PC-9 (cell line): ENCODE data around the gene ALX4. TPM values are rescaled to one million over a fixed set of nuclear protein-coding genes. Genes with fewer than 3 reads are reported as not detected.

Source experiments
- BruUV-seq: library from RNA; stranded (reverse); fragments of 400-500 nt; replicated peaks from 2 replicates; lab custom pipeline; 2021; lab: Mats Ljungman, UMichigan
- CTCF ChIA-PET: fragments of 300-600 bp; sonication (Branson Sonifier 250); formaldehyde crosslinking; loops from one replicate; lab custom pipeline; 2022; ENCODE audit warnings: antibody characterized with exemption; lab: Charles Lee
- POLR2A ChIA-PET: fragments of 300-600 bp; sonication (Branson Sonifier 250); formaldehyde crosslinking; loops from one replicate; lab custom pipeline; 2022; ENCODE audit warnings: antibody characterized with exemption; ENCODE audit not compliant: unreplicated experiment; lab: Charles Lee
- DNase-seq, 2 experiments: peaks; one replicate each; pipeline versions ENCODE4 v3.0.0 to v3.0.0-alpha.2; 2015 to 2022; ENCODE audit warnings: mixed read lengths in 1 of 2
- H2AFZ ChIP-seq: fragments of 200-600 bp; sonication (generic); 2 replicates; pipeline ENCODE4 v1.8.1; 2017; ENCODE audit warnings: antibody characterized with exemption
- H3F3A ChIP-seq: fragments of 200-600 bp; sonication (generic); 2 replicates; pipeline ENCODE4 v1.8.1; 2017; ENCODE audit warnings: antibody characterized with exemption, mild to moderate bottlenecking, low read depth; ENCODE audit not compliant: insufficient read depth
- H3K27ac ChIP-seq: fragments of 200-600 bp; sonication (generic); 2 replicates; pipeline ENCODE4 v1.6.1; 2016; ENCODE audit warnings: mixed run types
- H3K27me3 ChIP-seq: fragments of 200-600 bp; sonication (generic); 2 replicates; pipeline ENCODE4 v1.6.1; 2016; ENCODE audit warnings: low read depth, mixed run types; ENCODE audit not compliant: insufficient read depth
- H3K36me3 ChIP-seq: fragments of 200-600 bp; sonication (generic); 2 replicates; pipeline ENCODE4 v1.6.1; 2016; ENCODE audit warnings: low read depth, mixed run types
- H3K4me1 ChIP-seq: fragments of 200-600 bp; sonication (generic); replicated peaks from 2 replicates; pipeline ENCODE4 v1.6.1; 2016; ENCODE audit warnings: mixed run types; ENCODE audit not compliant: insufficient read depth
- H3K4me2 ChIP-seq: fragments of 200-600 bp; sonication (generic); 2 replicates; pipeline ENCODE4 v1.6.1; 2017; ENCODE audit warnings: mixed run types
- H3K4me3 ChIP-seq: fragments of 200-600 bp; sonication (generic); 2 replicates; pipeline ENCODE4 v1.6.1; 2016; ENCODE audit warnings: mixed run types
- H3K79me2 ChIP-seq: fragments of 200-600 bp; sonication (generic); 2 replicates; pipeline ENCODE4 v1.6.1; 2017; ENCODE audit warnings: low read depth, mixed run types
- H3K9me2 ChIP-seq: fragments of 200-600 bp; sonication (generic); 2 replicates; pipeline ENCODE4 v1.8.1; 2017; ENCODE audit warnings: mild to moderate bottlenecking; ENCODE audit not compliant: insufficient read depth
- H3K9me3 ChIP-seq: fragments of 200-600 bp; sonication (generic); 2 replicates; pipeline ENCODE4 v1.8.1; 2016; ENCODE audit warnings: low read depth; ENCODE audit not compliant: insufficient read depth
- H4K20me1 ChIP-seq: fragments of 200-600 bp; sonication (generic); 2 replicates; pipeline ENCODE4 v1.8.1; 2017; ENCODE audit not compliant: insufficient read depth
- EZH2 ChIP-seq: fragments of 200-600 bp; sonication (generic); IDR thresholded peaks from 2 replicates; pipeline ENCODE4 v1.8.0; 2017; ENCODE audit warnings: antibody characterized with exemption, low read depth
- intact Hi-C: fragments of 100-400 bp; cut with micrococcal nuclease; formaldehyde crosslinking; loops from one replicate; pipeline ENCODE4 v1.10.0; 2022; ENCODE audit not compliant: unreplicated experiment
- total RNA-seq: library from RNA; stranded (reverse); gene quantifications from 2 replicates; pipeline ENCODE4 v1.2.3, GENCODE V29; 2021
- TF ChIP-seq, protein P1 (sequence below): fragments of 200-600 bp; sonication (generic); conservative IDR thresholded peaks from 2 replicates; pipeline ENCODE4 v1.6.1; 2017; ENCODE audit warnings: mixed run types, antibody characterized with exemption, mild to moderate bottlenecking, moderate library complexity

Gene ALX4
- total RNA-seq, 1 experiment from 2014 or later: not detected

DNA sequence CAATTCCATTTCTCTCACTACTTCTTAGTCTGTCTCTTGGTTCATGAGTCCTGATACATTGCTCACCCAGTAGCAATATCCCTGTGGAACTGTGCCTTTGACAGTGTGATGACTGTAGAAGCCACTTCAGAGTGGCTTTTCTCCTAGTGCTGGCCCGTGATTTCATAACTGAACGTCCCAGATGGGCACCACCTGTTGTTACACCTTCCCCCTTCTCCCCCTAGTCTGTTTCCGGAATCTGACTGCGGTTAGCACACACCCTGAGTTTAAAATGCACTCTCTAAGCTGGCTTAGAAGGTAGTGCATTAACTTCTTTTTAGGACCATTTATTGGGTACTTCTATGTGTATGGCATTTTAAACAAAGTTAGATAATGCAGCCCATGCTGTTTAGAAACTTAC is 83.0 kb downstream of the ALX4 start:
- no peaks in the 10 kb centered on the region for H3K4me1 ChIP-seq
- intact Hi-C loops: no loop called here
- no peaks in the 10 kb centered on the region for H3K36me3 ChIP-seq
- BruUV-seq: no TSS peak
- no peaks in the 10 kb centered on the region for H3K79me2 ChIP-seq
- H2AFZ ChIP-seq: no peak overlapping the region
- no peaks in the 10 kb centered on the region for H4K20me1 ChIP-seq
- TF ChIP-seq EZH2: no peak
- TF ChIP-seq, protein P1, sequence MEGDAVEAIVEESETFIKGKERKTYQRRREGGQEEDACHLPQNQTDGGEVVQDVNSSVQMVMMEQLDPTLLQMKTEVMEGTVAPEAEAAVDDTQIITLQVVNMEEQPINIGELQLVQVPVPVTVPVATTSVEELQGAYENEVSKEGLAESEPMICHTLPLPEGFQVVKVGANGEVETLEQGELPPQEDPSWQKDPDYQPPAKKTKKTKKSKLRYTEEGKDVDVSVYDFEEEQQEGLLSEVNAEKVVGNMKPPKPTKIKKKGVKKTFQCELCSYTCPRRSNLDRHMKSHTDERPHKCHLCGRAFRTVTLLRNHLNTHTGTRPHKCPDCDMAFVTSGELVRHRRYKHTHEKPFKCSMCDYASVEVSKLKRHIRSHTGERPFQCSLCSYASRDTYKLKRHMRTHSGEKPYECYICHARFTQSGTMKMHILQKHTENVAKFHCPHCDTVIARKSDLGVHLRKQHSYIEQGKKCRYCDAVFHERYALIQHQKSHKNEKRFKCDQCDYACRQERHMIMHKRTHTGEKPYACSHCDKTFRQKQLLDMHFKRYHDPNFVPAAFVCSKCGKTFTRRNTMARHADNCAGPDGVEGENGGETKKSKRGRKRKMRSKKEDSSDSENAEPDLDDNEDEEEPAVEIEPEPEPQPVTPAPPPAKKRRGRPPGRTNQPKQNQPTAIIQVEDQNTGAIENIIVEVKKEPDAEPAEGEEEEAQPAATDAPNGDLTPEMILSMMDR: no peak
- ChIA-PET CTCF (no interaction called here), POLR2A (interaction anchor here (0.6 kb wide), 1 partner anchor 48 kb away, joined by 3 read pairs; no protein-coding TSS in a partner anchor)
- no peak for DNase-seq
- H3K4me3 ChIP-seq: no peak overlapping the region
- H3K27me3 ChIP-seq: no peaks in the 10 kb centered on the region
- no peaks in the 10 kb centered on the region for H3K9me3 ChIP-seq
- H3F3A ChIP-seq: no peaks in the 10 kb centered on the region
- H3K4me2 ChIP-seq: no peak overlapping the region
- no peaks in the 10 kb centered on the region for H3K9me2 ChIP-seq
- no peak overlapping the region for H3K27ac ChIP-seq

DNA sequence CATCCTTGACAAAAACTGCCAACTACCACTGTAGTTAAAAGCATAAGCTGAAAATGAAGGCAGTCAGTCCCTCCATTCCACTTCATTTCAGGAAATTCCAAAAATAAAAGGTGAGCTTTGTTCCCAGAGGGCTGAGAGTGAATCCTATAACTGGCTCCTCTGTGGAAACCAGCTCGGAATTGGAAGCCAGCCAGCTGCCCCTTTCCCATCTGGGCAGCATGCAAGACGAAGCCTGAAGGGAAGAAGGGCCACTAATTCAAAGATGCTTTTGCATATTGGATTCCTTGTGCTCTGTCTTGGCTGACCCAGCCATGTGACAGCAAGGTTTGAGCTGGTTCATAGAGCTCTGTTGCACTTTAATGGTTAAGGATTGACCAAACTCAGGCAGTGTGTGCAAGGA is 83.4 kb downstream of the ALX4 start:
- Histone ChIP-seq H3K4me3 (no peak overlapping the region), H3K9me3 (no peaks in the 10 kb centered on the region), H2AFZ (no peak overlapping the region), H3K4me2 (no peak overlapping the region), H4K20me1 (no peaks in the 10 kb centered on the region), H3K4me1 (no peaks in the 10 kb centered on the region), H3F3A (no peaks in the 10 kb centered on the region), H3K9me2 (no peaks in the 10 kb centered on the region), H3K36me3 (no peaks in the 10 kb centered on the region), H3K27me3 (no peaks in the 10 kb centered on the region), H3K79me2 (no peaks in the 10 kb centered on the region), H3K27ac (no peak overlapping the region)
- ChIA-PET CTCF (no interaction called here), POLR2A (interaction anchor here (0.6 kb wide), 1 partner anchor 48 kb away, joined by 3 read pairs; no protein-coding TSS in a partner anchor)
- TF ChIP-seq, protein P1: no peak
- TF ChIP-seq EZH2: no peak
- intact Hi-C loops: no loop called here
- no TSS peak for BruUV-seq
- DNase-seq: no peak

DNA sequence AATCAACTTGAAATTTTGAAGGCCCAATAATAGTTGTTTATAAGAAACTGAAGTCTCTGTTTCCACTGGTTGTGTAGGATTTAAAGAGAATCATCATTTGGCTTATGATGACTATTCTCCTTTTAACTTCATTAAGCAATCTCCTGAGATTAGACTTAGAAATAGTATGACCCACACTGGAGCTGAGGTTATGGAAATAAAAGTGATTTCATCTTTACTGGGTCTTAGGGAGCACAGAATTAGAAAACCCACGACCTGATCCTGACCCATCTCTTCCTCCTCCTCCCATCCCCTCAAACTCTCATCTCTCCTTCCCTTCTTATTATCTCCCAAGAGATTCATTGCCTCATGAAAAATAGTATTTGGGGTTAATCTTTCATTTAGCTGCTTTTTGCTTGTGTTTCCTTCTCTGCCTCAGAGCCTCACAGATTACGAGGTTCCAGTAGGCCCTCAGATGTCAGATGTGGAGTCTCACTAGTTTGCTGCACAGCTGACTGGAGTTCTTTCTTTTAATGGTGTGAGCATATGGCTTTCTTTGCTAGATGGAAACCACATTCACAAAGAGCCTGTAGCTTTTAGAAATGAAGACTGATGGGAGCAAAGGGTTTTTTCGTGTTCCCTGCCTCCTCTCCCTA is 85.0 kb downstream of the ALX4 start:
- no peaks in the 10 kb centered on the region for H3K9me3 ChIP-seq
- H3K9me2 ChIP-seq: no peaks in the 10 kb centered on the region
- ChIA-PET POLR2A (interaction anchor here (0.6 kb wide), 1 partner anchor 59 kb away, joined by 5 read pairs; no protein-coding TSS in a partner anchor), CTCF (no interaction called here)
- intact Hi-C loops: no loop called here
- no peak for TF ChIP-seq EZH2
- TF ChIP-seq, protein P1: no peak
- H3K4me1 ChIP-seq: no peaks in the 10 kb centered on the region
- no peaks in the 10 kb centered on the region for H3K79me2 ChIP-seq
- no TSS peak for BruUV-seq
- no peak overlapping the region for H3K4me2 ChIP-seq
- no peak overlapping the region for H2AFZ ChIP-seq
- no peaks in the 10 kb centered on the region for H3F3A ChIP-seq
- no peaks in the 10 kb centered on the region for H3K36me3 ChIP-seq
- H3K4me3 ChIP-seq: no peak overlapping the region
- no peaks in the 10 kb centered on the region; the same call in 1 of the 2 replicates for H4K20me1 ChIP-seq
- H3K27me3 ChIP-seq: no peaks in the 10 kb centered on the region
- DNase-seq: no peak
- no peak overlapping the region for H3K27ac ChIP-seq
